AG09319 (cell line): ENCODE results near the gene MICAL2.

Experiments
- DNase-seq: peaks from one replicate; pipeline ENCODE4 v3.0.0-alpha.2; 2010; ENCODE audit warnings: low read depth; ENCODE audit errors: extremely low read depth
- TF ChIP-seq, protein P1 (sequence below): IDR thresholded peaks from 2 replicates; pipeline ENCODE4 v1.5.1; 2011; ENCODE audit warnings: low read depth, mild to moderate bottlenecking, inconsistent platforms, low read length, moderate library complexity

Gene MICAL2

GRCh38 chr11:12127206-12127898 lies 17.0 kb downstream of the MICAL2 start:
- TF ChIP-seq, protein P1, sequence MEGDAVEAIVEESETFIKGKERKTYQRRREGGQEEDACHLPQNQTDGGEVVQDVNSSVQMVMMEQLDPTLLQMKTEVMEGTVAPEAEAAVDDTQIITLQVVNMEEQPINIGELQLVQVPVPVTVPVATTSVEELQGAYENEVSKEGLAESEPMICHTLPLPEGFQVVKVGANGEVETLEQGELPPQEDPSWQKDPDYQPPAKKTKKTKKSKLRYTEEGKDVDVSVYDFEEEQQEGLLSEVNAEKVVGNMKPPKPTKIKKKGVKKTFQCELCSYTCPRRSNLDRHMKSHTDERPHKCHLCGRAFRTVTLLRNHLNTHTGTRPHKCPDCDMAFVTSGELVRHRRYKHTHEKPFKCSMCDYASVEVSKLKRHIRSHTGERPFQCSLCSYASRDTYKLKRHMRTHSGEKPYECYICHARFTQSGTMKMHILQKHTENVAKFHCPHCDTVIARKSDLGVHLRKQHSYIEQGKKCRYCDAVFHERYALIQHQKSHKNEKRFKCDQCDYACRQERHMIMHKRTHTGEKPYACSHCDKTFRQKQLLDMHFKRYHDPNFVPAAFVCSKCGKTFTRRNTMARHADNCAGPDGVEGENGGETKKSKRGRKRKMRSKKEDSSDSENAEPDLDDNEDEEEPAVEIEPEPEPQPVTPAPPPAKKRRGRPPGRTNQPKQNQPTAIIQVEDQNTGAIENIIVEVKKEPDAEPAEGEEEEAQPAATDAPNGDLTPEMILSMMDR = no peak
- DNase-seq = no peak

GRCh38 chr11:12128301-12128751 lies 17.9 kb downstream of the MICAL2 start:
- TF ChIP-seq, protein P1 = no peak
- DNase-seq = no peak

DNA sequence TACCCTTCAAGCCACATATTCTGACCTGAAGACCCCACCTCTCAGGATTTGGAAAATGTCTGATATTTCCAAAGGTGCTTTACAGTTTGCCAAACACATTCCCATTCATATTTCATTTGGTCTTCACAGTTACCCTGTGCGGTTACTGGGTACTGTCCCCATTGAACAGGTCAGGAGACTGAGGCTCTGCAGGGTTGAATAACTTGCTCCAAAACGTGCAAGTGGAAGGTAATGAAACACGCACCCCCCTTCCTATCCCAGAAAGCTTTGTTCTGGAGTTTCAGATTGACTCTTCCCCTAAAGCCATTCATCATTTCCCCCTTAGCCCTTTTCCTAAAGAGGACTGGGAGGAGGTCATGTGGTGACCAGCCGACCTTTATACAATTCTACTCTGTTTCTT lies 18.8 kb downstream of the MICAL2 start:
- TF ChIP-seq, protein P1 = no peak
- DNase-seq = no peak

DNA sequence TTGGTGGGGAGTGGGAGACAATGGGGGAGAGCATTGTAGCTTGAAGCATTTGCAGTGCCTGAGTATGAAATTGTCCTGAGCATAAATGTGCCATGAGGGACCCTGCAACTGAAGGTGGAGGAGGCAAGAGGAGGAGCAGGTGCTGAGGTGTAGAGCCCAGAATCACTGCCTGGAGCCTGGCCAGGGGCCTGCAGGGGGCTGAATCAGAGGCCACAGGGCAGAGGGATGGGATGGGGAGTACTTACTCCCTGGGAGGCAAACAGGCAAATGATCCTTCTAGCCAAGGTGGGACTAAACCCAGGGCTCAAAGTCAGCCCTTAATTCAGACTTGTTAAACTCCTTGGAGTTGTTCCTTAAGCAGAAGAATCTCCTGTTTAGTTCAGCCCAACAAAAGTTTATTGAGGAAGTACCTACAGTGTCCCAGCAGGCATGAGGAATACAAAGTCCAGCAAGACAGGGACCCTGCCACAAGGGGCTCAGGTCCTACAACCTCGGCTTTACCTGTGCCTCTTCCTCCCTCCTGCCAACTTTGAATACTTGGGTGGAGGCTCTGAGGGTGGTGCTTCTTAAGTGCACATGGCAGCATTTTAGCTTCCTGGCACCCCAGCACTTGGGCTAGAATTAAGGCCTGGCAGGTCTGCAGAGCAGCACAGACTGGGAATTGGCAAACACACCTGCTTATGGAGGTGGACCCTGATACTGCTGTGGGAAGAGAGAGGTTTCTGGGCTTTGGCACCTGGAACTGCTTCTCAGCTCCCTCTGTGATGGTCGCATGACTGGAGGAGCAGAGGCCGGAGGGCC lies 20.0 kb downstream of the MICAL2 start:
- TF ChIP-seq, protein P1 = no peak
- DNase-seq = no peak

DNA sequence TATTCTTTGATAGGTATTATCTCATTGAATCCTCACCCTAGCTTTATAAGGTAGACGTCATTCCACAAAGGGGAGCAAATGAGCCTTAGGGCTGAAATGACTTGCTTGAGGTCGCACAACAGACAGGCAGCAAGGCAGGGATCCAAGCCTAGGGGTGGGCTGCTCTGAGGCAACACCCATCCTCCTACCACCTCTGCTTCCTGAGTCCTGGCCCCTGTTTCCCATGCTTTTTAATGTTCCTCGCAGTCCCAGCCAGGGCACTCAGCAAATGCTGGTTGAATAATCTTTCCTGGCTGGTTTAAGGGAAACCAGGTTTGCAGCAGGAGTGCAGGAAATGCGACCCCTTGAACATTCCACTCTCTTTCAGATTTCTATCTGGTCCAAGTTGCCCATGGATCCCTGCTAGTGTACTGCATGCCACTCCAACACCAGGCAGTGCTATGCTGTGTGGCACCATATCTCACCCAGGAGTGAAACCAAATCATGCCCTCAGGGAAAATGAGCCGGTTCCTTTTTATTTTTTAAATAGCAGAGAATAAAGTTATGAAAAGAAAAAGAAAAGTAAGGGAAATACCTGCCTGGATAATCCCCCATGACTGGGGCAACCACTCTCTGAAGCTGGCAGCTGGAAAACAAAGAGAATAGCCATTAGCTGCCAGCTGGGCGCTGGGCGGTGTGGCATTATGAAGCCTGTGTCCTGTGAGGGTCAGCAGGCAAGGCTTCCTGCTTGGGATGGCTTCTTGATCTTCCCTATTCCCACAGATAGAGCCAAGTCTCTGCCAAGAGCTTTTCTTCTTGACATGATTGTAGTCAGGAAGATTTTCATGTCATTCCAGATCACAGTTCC lies 21.8 kb downstream of the MICAL2 start:
- no peak for DNase-seq
- TF ChIP-seq, protein P1 = no peak

- DNase-seq = no peak
- TF ChIP-seq, protein P1 = no peak
Measured at GRCh38 chr11:12132790-12133145, 22.4 kb downstream of the MICAL2 start.
